Neural cell (in vitro differentiated cells): ENCODE data around the gene CA6. TPM values are rescaled to one million over a fixed set of nuclear protein-coding genes. Genes with fewer than 3 reads are reported as not detected.

ENCODE experiments used
- H2AFZ ChIP-seq: fragments of 200-600, 300-800 bp; sonication (generic), shearing (Covaris generic); 2 replicates; pipeline ENCODE4 v1.6.0; 2014; ENCODE audit warnings: low read depth, mild to moderate bottlenecking, antibody characterized with exemption, low read length, moderate library complexity
- H3F3A ChIP-seq: fragments of 200-600 bp; shearing (Covaris generic); 2 replicates; pipeline ENCODE4 v1.6.1; 2016; ENCODE audit warnings: mild to moderate bottlenecking, moderate library complexity, mixed read lengths, antibody characterized with exemption, low read length; ENCODE audit not compliant: insufficient read depth, poor library complexity, severe bottlenecking
- H3K27ac ChIP-seq: fragments of 200-600, 300-800 bp; sonication (generic), shearing (Covaris generic); 2 replicates; pipeline ENCODE4 v1.5.1; 2014; ENCODE audit warnings: mild to moderate bottlenecking, low read length, moderate library complexity
- H3K27me3 ChIP-seq: fragments of 300-800, 200-600 bp; sonication (generic), shearing (Covaris generic); 2 replicates; pipeline ENCODE4 v1.6.0; 2014; ENCODE audit warnings: mild to moderate bottlenecking, low read depth, low read length, moderate library complexity; ENCODE audit not compliant: insufficient read depth
- H3K36me3 ChIP-seq: fragments of 300-800, 200-600 bp; sonication (generic), shearing (Covaris generic); 2 replicates; pipeline ENCODE4 v1.5.1; 2014; ENCODE audit warnings: mild to moderate bottlenecking, antibody characterized with exemption, low read length, moderate library complexity; ENCODE audit not compliant: insufficient read depth
- H3K4me2 ChIP-seq: fragments of 300-800, 200-600 bp; sonication (generic), shearing (Covaris generic); 2 replicates; pipeline ENCODE4 v1.6.0; 2014; ENCODE audit warnings: mild to moderate bottlenecking, low read length
- H3K4me3 ChIP-seq: fragments of 300-800, 200-600 bp; sonication (generic), shearing (Covaris generic); 2 replicates; pipeline ENCODE4 v1.5.1; 2014; ENCODE audit warnings: mild to moderate bottlenecking, low read length, moderate library complexity
- H3K79me2 ChIP-seq: fragments of 200-600 bp; shearing (Covaris generic); replicated peaks from 2 replicates; pipeline ENCODE4 v1.6.0; 2014; ENCODE audit warnings: mild to moderate bottlenecking, low read length, moderate library complexity; ENCODE audit not compliant: insufficient read depth
- H3K9ac ChIP-seq: fragments of 300-800, 200-600 bp; sonication (generic), shearing (Covaris generic); 2 replicates; pipeline ENCODE4 v1.6.1; 2016; ENCODE audit warnings: mild to moderate bottlenecking, low read length, mixed read lengths
- H3K9me2 ChIP-seq: fragments of 200-600 bp; shearing (Covaris generic); 2 replicates; pipeline ENCODE4 v1.6.1; 2016; ENCODE audit warnings: mild to moderate bottlenecking, low read length, mixed read lengths; ENCODE audit not compliant: insufficient read depth
- H3K9me3 ChIP-seq: fragments of 200-600, 300-800 bp; sonication (generic), shearing (Covaris generic); 2 replicates; pipeline ENCODE4 v1.6.1; 2016; ENCODE audit warnings: mild to moderate bottlenecking, mixed run types, low read length, moderate library complexity, mixed read lengths
- H4K20me1 ChIP-seq: fragments of 200-600 bp; shearing (Covaris generic); 2 replicates; pipeline ENCODE4 v1.6.1; 2016; ENCODE audit warnings: mild to moderate bottlenecking, mixed run types; ENCODE audit not compliant: insufficient read depth
- EP300 ChIP-seq: fragments of 450-650 bp; conservative IDR thresholded peaks from 2 replicates; pipeline ENCODE4 v1.6.1; 2014; ENCODE audit warnings: antibody characterized with exemption, mild to moderate bottlenecking, moderate library complexity; ENCODE audit not compliant: poor library complexity, severe bottlenecking
- EZH2 ChIP-seq: fragments of 200-600, 300-800 bp; shearing (Covaris generic), sonication (generic); IDR thresholded peaks from 2 replicates; pipeline ENCODE4 v1.6.1; 2014; ENCODE audit warnings: antibody characterized with exemption, low read length, borderline replicate concordance, mild to moderate bottlenecking; ENCODE audit not compliant: insufficient read depth, poor library complexity, severe bottlenecking
- MXI1 ChIP-seq: fragments of 450-650 bp; conservative IDR thresholded peaks from 2 replicates; pipeline ENCODE4 v1.6.1; 2014; ENCODE audit warnings: antibody characterized with exemption, mild to moderate bottlenecking; ENCODE audit not compliant: poor library complexity, severe bottlenecking
- POLR2AphosphoS5 ChIP-seq: IDR thresholded peaks from 2 replicates; pipeline ENCODE4 v1.6.1; 2012
- RAD21 ChIP-seq: fragments of 450-650 bp; conservative IDR thresholded peaks from 2 replicates; pipeline ENCODE4 v1.6.1; 2014; ENCODE audit warnings: antibody characterized with exemption, mild to moderate bottlenecking, moderate library complexity
- SMC3 ChIP-seq: fragments of 450-650 bp; conservative IDR thresholded peaks from 2 replicates; pipeline ENCODE4 v1.6.1; 2014; ENCODE audit warnings: antibody characterized with exemption, mild to moderate bottlenecking, moderate library complexity; ENCODE audit not compliant: poor library complexity
- TAF1 ChIP-seq: IDR thresholded peaks from 2 replicates; pipeline ENCODE4 v1.6.1; 2012; ENCODE audit warnings: low read depth
- polyA plus RNA-seq: library from polyadenylated mRNA; depleted of rRNA; stranded (reverse); fragments of >200 nt; gene quantifications from 2 replicates; pipeline ENCODE4 v1.2.3, GENCODE V29; 2014
- TF ChIP-seq, protein P1 (sequence below): IDR thresholded peaks from 2 replicates; pipeline ENCODE4 v1.6.1; 2012; ENCODE audit warnings: borderline replicate concordance
- TF ChIP-seq, protein P2 (sequence below): fragments of 450-650 bp; IDR thresholded peaks from 2 replicates; pipeline ENCODE4 v1.5.1; 2014; ENCODE audit warnings: antibody characterized with exemption, mild to moderate bottlenecking, moderate library complexity; ENCODE audit not compliant: poor library complexity, severe bottlenecking

The CA6 gene
- polyA plus RNA-seq, 1 donor from 2014 or later, result not detected

DNA sequence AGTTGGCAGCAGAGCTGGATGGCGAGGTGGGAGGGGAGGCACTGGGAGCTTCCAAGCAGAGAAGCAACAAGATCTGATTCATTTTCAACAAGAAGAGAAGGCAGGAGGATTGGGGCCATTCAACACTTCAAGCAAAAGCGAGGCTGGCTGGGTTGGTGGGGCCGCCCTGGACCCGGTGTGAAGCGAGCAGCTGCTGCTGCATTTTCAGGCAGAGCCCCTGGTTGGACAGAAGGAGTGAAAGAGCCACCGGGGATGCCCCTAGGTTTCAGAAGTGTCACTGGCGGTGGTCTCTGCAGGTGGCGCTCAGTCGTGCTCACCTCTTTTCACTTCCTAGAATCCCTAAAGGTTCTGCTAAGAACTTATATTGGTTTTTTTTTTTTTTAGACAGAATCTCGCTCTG, 62.6 kb downstream of the CA6 start:
- TF ChIP-seq POLR2AphosphoS5, result no peak
- no peak for TF ChIP-seq MXI1
- TF ChIP-seq, protein P1, sequence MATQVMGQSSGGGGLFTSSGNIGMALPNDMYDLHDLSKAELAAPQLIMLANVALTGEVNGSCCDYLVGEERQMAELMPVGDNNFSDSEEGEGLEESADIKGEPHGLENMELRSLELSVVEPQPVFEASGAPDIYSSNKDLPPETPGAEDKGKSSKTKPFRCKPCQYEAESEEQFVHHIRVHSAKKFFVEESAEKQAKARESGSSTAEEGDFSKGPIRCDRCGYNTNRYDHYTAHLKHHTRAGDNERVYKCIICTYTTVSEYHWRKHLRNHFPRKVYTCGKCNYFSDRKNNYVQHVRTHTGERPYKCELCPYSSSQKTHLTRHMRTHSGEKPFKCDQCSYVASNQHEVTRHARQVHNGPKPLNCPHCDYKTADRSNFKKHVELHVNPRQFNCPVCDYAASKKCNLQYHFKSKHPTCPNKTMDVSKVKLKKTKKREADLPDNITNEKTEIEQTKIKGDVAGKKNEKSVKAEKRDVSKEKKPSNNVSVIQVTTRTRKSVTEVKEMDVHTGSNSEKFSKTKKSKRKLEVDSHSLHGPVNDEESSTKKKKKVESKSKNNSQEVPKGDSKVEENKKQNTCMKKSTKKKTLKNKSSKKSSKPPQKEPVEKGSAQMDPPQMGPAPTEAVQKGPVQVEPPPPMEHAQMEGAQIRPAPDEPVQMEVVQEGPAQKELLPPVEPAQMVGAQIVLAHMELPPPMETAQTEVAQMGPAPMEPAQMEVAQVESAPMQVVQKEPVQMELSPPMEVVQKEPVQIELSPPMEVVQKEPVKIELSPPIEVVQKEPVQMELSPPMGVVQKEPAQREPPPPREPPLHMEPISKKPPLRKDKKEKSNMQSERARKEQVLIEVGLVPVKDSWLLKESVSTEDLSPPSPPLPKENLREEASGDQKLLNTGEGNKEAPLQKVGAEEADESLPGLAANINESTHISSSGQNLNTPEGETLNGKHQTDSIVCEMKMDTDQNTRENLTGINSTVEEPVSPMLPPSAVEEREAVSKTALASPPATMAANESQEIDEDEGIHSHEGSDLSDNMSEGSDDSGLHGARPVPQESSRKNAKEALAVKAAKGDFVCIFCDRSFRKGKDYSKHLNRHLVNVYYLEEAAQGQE, result no peak
- TF ChIP-seq SMC3, result no peak
- no peak for TF ChIP-seq RAD21
- TF ChIP-seq, protein P2, sequence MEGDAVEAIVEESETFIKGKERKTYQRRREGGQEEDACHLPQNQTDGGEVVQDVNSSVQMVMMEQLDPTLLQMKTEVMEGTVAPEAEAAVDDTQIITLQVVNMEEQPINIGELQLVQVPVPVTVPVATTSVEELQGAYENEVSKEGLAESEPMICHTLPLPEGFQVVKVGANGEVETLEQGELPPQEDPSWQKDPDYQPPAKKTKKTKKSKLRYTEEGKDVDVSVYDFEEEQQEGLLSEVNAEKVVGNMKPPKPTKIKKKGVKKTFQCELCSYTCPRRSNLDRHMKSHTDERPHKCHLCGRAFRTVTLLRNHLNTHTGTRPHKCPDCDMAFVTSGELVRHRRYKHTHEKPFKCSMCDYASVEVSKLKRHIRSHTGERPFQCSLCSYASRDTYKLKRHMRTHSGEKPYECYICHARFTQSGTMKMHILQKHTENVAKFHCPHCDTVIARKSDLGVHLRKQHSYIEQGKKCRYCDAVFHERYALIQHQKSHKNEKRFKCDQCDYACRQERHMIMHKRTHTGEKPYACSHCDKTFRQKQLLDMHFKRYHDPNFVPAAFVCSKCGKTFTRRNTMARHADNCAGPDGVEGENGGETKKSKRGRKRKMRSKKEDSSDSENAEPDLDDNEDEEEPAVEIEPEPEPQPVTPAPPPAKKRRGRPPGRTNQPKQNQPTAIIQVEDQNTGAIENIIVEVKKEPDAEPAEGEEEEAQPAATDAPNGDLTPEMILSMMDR, result no peak
- no peak for TF ChIP-seq TAF1
- no peak for TF ChIP-seq EZH2
- no peak for TF ChIP-seq EP300
- no peaks in the 10 kb centered on the region for H3K36me3 ChIP-seq
- no peaks in the 10 kb centered on the region for H3K27me3 ChIP-seq
- H3K4me3 ChIP-seq, result no peak overlapping the region
- no peaks in the 10 kb centered on the region for H4K20me1 ChIP-seq
- H3K9me3 ChIP-seq, result no peaks in the 10 kb centered on the region
- H3K27ac ChIP-seq, result no peak overlapping the region
- no peaks in the 10 kb centered on the region for H3K9me2 ChIP-seq
- no peaks in the 10 kb centered on the region for H3F3A ChIP-seq
- no peak overlapping the region for H3K9ac ChIP-seq
- H3K4me2 ChIP-seq, result no peak overlapping the region
- H3K79me2 ChIP-seq, result no peaks in the 10 kb centered on the region
- H2AFZ ChIP-seq, result no peak overlapping the region

DNA sequence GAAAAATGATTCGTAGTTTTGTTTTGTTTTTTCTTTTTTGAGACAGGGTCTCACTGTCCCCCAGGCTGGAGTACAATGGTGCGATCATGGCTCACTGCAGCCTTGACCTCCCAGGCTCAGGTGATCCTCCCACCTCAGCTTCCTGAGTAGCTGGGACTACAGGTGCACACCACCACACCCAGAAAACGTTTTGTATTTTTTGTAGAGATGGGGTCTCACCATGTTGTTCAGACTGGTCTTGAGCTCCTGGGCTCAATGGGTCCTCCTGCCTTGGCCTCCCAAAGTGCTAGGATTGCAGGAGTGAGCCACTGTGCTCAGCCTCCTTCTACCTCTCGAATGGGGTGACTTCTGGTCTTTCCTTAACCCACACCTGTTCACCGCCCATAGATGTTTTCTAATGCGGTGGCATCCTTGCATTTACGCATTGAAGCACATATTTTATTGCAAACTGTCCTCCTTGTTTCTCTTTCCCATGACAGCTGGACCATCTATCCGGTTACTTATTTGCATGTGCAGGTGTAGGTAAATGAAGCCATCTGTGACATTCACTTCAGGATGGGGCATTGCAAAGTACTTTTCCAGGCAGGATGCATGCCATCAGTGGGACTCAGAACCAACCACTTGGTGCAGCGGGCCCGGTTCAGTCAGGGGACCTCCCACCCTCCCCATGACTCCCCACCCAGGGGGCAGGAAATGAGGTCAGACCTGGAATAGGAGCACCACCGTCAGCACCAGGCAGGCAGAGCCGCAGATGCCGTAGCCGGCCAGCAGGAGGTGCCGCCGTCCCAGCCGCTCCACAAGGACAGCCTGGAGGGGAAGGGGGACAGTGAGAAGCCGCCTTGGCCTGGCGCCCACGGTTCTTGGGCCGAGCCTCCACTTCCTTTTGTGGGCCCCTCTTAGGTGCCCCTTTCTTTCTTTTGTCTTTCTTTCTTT, 64.0 kb downstream of the CA6 start:
- Histone ChIP-seq H3K79me2 (no peaks in the 10 kb centered on the region), H3K36me3 (no peaks in the 10 kb centered on the region), H3K4me2 (no peak overlapping the region), H3K27ac (no peak overlapping the region), H3K4me3 (no peak overlapping the region), H3K9me2 (no peaks in the 10 kb centered on the region), H3K27me3 (no peaks in the 10 kb centered on the region), H2AFZ (no peak overlapping the region), H3F3A (no peaks in the 10 kb centered on the region), H3K9ac (no peak overlapping the region), H4K20me1 (no peaks in the 10 kb centered on the region), H3K9me3 (no peaks in the 10 kb centered on the region)
- TF ChIP-seq, protein P1, result no peak
- no peak for TF ChIP-seq MXI1
- no peak for TF ChIP-seq SMC3
- TF ChIP-seq RAD21, result no peak
- TF ChIP-seq EP300, result no peak
- TF ChIP-seq, protein P2, result no peak
- TF ChIP-seq POLR2AphosphoS5, result no peak
- no peak for TF ChIP-seq TAF1
- no peak for TF ChIP-seq EZH2
